CD14-positive monocyte (primary cell): ENCODE data around the gene CCDC88B. TPM values are rescaled to one million over a fixed set of nuclear protein-coding genes. Genes with fewer than 3 reads are reported as not detected.

Experiments
- DNase-seq, 3 donors: peaks; one replicate each; pipeline ENCODE4 v3.0.0-alpha.2; 2011 to 2022
- H2AFZ ChIP-seq: 2 replicates; pipeline ENCODE4 v1.6.0; 2012; ENCODE audit warnings: mild to moderate bottlenecking, low read depth, low read length, inconsistent platforms; ENCODE audit not compliant: insufficient read depth, poor library complexity, severe bottlenecking
- H3K27ac ChIP-seq, 2 donors: 1 replicate in 1 of 2; 2 replicates in 1 of 2; pipeline ENCODE4 v1.5.1; 2012 to 2013; ENCODE audit warnings: low read length in 2 of 2, control low read depth in 1 of 2, inconsistent platforms in 1 of 2, low read depth in 1 of 2, mild to moderate bottlenecking in 1 of 2
- H3K27me3 ChIP-seq, 2 donors: one replicate each; pipeline versions ENCODE4 v1.6.0 to v1.6.1; 2011 to 2013; ENCODE audit warnings: low read length in 2 of 2; ENCODE audit not compliant: control insufficient read depth in 2 of 2, insufficient read depth in 2 of 2
- H3K36me3 ChIP-seq, 2 donors: replicated peaks in 1 of 2; 1 replicate in 1 of 2; 2 replicates in 1 of 2; pipeline versions ENCODE4 v1.5.1 to v1.6.1; 2012 to 2013; ENCODE audit warnings: low read length in 2 of 2, control low read depth in 1 of 2, inconsistent platforms in 1 of 2, mild to moderate bottlenecking in 1 of 2; ENCODE audit not compliant: insufficient read depth in 2 of 2, control insufficient read depth in 1 of 2
- H3K4me1 ChIP-seq, 2 donors: 1 replicate in 1 of 2; 2 replicates in 1 of 2; pipeline versions ENCODE4 v1.5.1 to v1.6.1; 2012 to 2013; ENCODE audit warnings: low read length in 2 of 2, control low read depth in 1 of 2, inconsistent platforms in 1 of 2, mild to moderate bottlenecking in 1 of 2, moderate library complexity in 1 of 2; ENCODE audit not compliant: insufficient read depth in 2 of 2, control insufficient read depth in 1 of 2
- H3K4me2 ChIP-seq: replicated peaks from 2 replicates; pipeline ENCODE3; 2012; ENCODE audit warnings: low read length, moderate library complexity, mild to moderate bottlenecking; ENCODE audit not compliant: poor library complexity, severe bottlenecking; ENCODE audit errors: extremely low read depth
- H3K4me3 ChIP-seq, 3 experiments: fragments of 200-600 bp in 1 of 3; sonication (generic) in 1 of 3; replicated peaks in 1 of 3; 1 replicate in 2 of 3; 2 replicates in 1 of 3; pipeline ENCODE4 v1.5.1; 2011 to 2013; ENCODE audit warnings: low read length in 3 of 3, mild to moderate bottlenecking in 3 of 3, control low read depth in 2 of 3, low read depth in 2 of 3, inconsistent platforms in 1 of 3, moderate library complexity in 1 of 3
- H3K79me2 ChIP-seq: 2 replicates; pipeline ENCODE4 v1.6.0; 2012; ENCODE audit warnings: mild to moderate bottlenecking, control low read depth, inconsistent platforms, low read length, moderate library complexity; ENCODE audit not compliant: insufficient read depth
- H3K9ac ChIP-seq: 2 replicates; pipeline ENCODE4 v1.6.0; 2017; ENCODE audit warnings: low read length, mild to moderate bottlenecking; ENCODE audit not compliant: insufficient read depth, poor library complexity, severe bottlenecking
- H3K9me3 ChIP-seq, 2 donors: replicated peaks in 1 of 2; 1 replicate in 1 of 2; 2 replicates in 1 of 2; pipeline versions ENCODE4 v1.5.1 to v1.6.1; 2012 to 2013; ENCODE audit warnings: low read length in 2 of 2, control low read depth in 1 of 2; ENCODE audit not compliant: control insufficient read depth in 1 of 2, insufficient read depth in 1 of 2
- H4K20me1 ChIP-seq: 2 replicates; pipeline ENCODE4 v1.6.0; 2012; ENCODE audit warnings: mild to moderate bottlenecking, low read length, control low read depth, moderate library complexity; ENCODE audit not compliant: insufficient read depth
- H3K27ac Mint-ChIP-seq, 7 donors: one replicate each; pipeline ENCODE4 v1.8.0; 2020; ENCODE audit warnings: mild to moderate bottlenecking in 7 of 7, mixed read lengths in 7 of 7, moderate library complexity in 6 of 7, inconsistent platforms in 2 of 7
- H3K27me3 Mint-ChIP-seq, 3 donors: one replicate each; pipeline ENCODE4 v1.8.0; 2021 to 2022; ENCODE audit warnings: low read depth in 3 of 3, mild to moderate bottlenecking in 3 of 3, mixed read lengths in 3 of 3, moderate library complexity in 3 of 3, inconsistent platforms in 1 of 3
- H3K36me3 Mint-ChIP-seq, 2 donors: one replicate each; pipeline ENCODE4 v1.8.0; 2020; ENCODE audit warnings: mixed read lengths in 2 of 2, inconsistent platforms in 1 of 2, mild to moderate bottlenecking in 1 of 2
- H3K4me1 Mint-ChIP-seq: one replicate; pipeline ENCODE4 v1.8.0; 2020; ENCODE audit warnings: mild to moderate bottlenecking, mixed read lengths
- H3K4me3 Mint-ChIP-seq, 2 donors: one replicate each; pipeline ENCODE4 v1.8.0; 2020; ENCODE audit warnings: mild to moderate bottlenecking in 2 of 2, mixed read lengths in 2 of 2, moderate library complexity in 1 of 2
- H3K9me3 Mint-ChIP-seq, 7 donors: one replicate each; pipeline ENCODE4 v1.8.0; 2020 to 2022; ENCODE audit warnings: mixed read lengths in 7 of 7, mild to moderate bottlenecking in 6 of 7, moderate library complexity in 6 of 7, inconsistent platforms in 2 of 7
- WGBS: methylation state at CpG from one replicate; pipeline ENCODE4 v1.1.5; 2013; ENCODE audit warnings: missing lambda C conversion rate; ENCODE audit not compliant: insufficient coverage; 5-methylcytosine and 5-hydroxymethylcytosine counted together
- intact Hi-C, 2 donors: fragments of 100-400 bp; cut with micrococcal nuclease; formaldehyde crosslinking; loops; one replicate each; pipeline versions ENCODE4 v1.15.0 to v1.15.1; 2023
- polyA plus RNA-seq, 3 donors: library from polyadenylated mRNA; depleted of rRNA in 1 of 3; unstranded in 2 of 3; stranded (reverse) in 1 of 3; fragments of 300-500 nt in 2 of 3; fragments of >200 nt in 1 of 3; fragmentation: Illumina TruSeq in 2 of 3; gene quantifications; 1 replicate in 2 of 3; 2 replicates in 1 of 3; pipeline ENCODE4 v1.2.3, GENCODE V29; 2012 to 2021
- TF ChIP-seq, protein P1 (sequence below): fragments of 200-600 bp; IDR thresholded peaks from one replicate; pipeline ENCODE4 v1.8.0; 2022; ENCODE audit warnings: antibody characterized with exemption, mild to moderate bottlenecking

Gene CCDC88B
- polyA plus RNA-seq, 3 donors, result 8.2 to 215 (median 18.9) TPM

DNA sequence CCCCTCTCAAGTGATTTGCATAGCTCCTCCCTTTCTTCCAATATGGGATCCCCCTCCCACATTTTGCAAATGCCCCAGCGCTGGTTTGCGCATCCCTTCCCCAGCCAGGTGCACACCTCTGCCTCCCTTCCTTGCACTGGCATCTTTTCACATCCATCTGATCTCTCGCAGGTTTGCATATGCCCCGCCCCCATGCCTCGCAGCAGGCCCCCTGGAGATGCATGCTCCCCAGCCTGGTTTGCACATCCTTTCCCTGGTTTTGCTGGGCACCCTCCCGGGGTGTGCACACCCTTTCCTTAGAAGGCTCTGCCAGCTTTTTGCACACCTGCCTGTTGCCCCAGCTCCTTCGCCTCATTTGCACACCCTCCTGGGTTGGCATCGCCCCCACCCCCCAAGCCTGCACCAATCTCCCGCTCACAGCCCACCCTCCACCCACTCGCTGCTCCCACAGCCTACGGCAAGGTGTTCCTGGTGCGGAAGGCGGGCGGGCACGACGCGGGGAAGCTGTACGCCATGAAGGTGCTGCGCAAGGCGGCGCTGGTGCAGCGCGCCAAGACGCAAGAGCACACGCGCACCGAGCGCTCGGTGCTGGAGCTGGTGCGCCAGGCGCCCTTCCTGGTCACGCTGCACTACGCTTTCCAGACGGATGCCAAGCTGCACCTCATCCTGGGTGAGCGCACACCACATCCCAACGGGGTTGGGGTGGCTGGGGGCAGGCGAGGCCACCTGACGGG is 19.9 kb downstream of the CCDC88B start:
- peak overlapping the region; percentile 75 for H2AFZ ChIP-seq
- 6% methylated on average over 35 of the region's 38 CpGs for WGBS

DNA sequence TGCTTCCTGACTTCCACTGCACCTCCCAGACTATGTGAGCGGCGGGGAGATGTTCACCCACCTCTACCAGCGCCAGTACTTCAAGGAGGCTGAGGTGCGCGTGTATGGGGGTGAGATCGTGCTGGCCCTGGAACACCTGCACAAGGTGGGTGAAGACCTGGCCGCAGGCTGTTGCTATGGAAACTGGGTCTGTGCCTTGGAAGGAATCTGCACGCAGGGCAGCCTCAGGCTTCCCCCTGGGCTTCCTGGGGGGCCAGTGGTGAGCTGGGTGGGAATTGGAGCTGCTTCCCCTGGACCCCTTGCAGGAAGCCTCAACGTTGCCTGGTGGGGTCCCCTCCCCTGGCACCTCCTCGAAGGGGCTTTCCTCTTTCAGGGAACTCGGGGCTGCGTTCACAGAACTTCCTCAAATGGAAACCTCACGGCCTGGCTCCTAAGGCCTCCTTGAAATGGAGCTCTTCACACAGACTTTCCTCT is 20.5 kb downstream of the CCDC88B start:
- Mint-ChIP-seq H3K4me1 (peaks cover 44% of the 10 kb centered on the region), H3K27me3 (no peaks in the 10 kb centered on the region), H3K4me3 (peak overlapping the region; percentile 86 to 96), H3K9me3 (no peaks in the 10 kb centered on the region), H3K36me3 (peaks cover 51 to 67% of the 10 kb centered on the region in 2 donors), H3K27ac (peak overlapping the region; percentile 72 to 92 (median 82))
- 0% methylated on average over 8 of the region's 13 CpGs for WGBS
- H3K27me3 ChIP-seq, result no peaks in the 10 kb centered on the region
- H4K20me1 ChIP-seq, result peaks cover 71% of the 10 kb centered on the region
- H3K27ac ChIP-seq, result peak overlapping the region; percentile 36 to 80
- intact Hi-C loops, result no loop called here
- peak overlapping the region; percentile 80 for H3K9ac ChIP-seq
- peak overlapping the region; percentile 69 for H2AFZ ChIP-seq
- peak; percentile 46 to 78 (median 63) for DNase-seq
- H3K4me3 ChIP-seq, result peak overlapping the region; percentile 90 to 95 (median 91)
- peaks cover 63% of the 10 kb centered on the region for H3K79me2 ChIP-seq
- TF ChIP-seq, protein P1, sequence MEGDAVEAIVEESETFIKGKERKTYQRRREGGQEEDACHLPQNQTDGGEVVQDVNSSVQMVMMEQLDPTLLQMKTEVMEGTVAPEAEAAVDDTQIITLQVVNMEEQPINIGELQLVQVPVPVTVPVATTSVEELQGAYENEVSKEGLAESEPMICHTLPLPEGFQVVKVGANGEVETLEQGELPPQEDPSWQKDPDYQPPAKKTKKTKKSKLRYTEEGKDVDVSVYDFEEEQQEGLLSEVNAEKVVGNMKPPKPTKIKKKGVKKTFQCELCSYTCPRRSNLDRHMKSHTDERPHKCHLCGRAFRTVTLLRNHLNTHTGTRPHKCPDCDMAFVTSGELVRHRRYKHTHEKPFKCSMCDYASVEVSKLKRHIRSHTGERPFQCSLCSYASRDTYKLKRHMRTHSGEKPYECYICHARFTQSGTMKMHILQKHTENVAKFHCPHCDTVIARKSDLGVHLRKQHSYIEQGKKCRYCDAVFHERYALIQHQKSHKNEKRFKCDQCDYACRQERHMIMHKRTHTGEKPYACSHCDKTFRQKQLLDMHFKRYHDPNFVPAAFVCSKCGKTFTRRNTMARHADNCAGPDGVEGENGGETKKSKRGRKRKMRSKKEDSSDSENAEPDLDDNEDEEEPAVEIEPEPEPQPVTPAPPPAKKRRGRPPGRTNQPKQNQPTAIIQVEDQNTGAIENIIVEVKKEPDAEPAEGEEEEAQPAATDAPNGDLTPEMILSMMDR, result peak; percentile 16
- no peaks in the 10 kb centered on the region for H3K9me3 ChIP-seq
- peak overlapping the region; percentile 100 for H3K4me2 ChIP-seq
- H3K4me1 ChIP-seq, result peaks cover 33 to 49% of the 10 kb centered on the region in 2 donors
- peaks cover 52 to 64% of the 10 kb centered on the region in 2 donors for H3K36me3 ChIP-seq

More for the DNA sequence above, 19.9 kb downstream of the CCDC88B start:
- Histone ChIP-seq H3K4me3 (peak overlapping the region; percentile 90 to 95 (median 91)), H3K27me3 (no peaks in the 10 kb centered on the region), H3K27ac (peak overlapping the region; percentile 50 to 80), H3K36me3 (peaks cover 46 to 63% of the 10 kb centered on the region in 2 donors), H3K4me1 (peaks cover 39 to 55% of the 10 kb centered on the region in 2 donors), H3K4me2 (peak overlapping the region; percentile 100), H3K9ac (peak overlapping the region; percentile 80), H4K20me1 (peaks cover 71% of the 10 kb centered on the region), H3K9me3 (no peaks in the 10 kb centered on the region), H3K79me2 (peaks cover 57% of the 10 kb centered on the region)
- H3K27ac Mint-ChIP-seq, result peak overlapping the region; percentile 72 to 92 (median 85)
- no peaks in the 10 kb centered on the region for H3K27me3 Mint-ChIP-seq
- peak; percentile 38 to 59 (median 49) for DNase-seq
- peak overlapping the region; percentile 86 to 96 for H3K4me3 Mint-ChIP-seq
- no peaks in the 10 kb centered on the region for H3K9me3 Mint-ChIP-seq
- peaks cover 47 to 64% of the 10 kb centered on the region in 2 donors for H3K36me3 Mint-ChIP-seq
- TF ChIP-seq, protein P1, result peak; percentile 46
- peaks cover 49% of the 10 kb centered on the region for H3K4me1 Mint-ChIP-seq
- intact Hi-C loops, result loop anchor here (5.0 kb wide), 1 partner anchor 43 kb away; the partner anchor contains the start of genes PRDX5 (in 2 of the 2) and TRMT112 (in 2 of the 2)
